Osteocyte (in vitro differentiated cells): ENCODE measurements around the gene RAD18. TPM values are rescaled to one million over a fixed set of nuclear protein-coding genes. Genes with fewer than 3 reads are reported as not detected.

Experiments
- DNase-seq: peaks from one replicate; pipeline ENCODE4 v3.0.0; 2021; ENCODE audit warnings: mixed read lengths; ENCODE audit not compliant: unreplicated experiment; ENCODE audit errors: extremely low spot score
- H3K27ac Mint-ChIP-seq: one replicate; pipeline ENCODE4 v1.8.0; 2021; ENCODE audit warnings: mild to moderate bottlenecking, mixed read lengths; ENCODE audit not compliant: unreplicated experiment
- H3K27me3 Mint-ChIP-seq: one replicate; pipeline ENCODE4 v1.8.0; 2021; ENCODE audit warnings: mixed read lengths; ENCODE audit not compliant: unreplicated experiment
- H3K36me3 Mint-ChIP-seq: one replicate; pipeline ENCODE4 v1.8.0; 2021; ENCODE audit warnings: mixed read lengths; ENCODE audit not compliant: unreplicated experiment
- H3K4me1 Mint-ChIP-seq: one replicate; pipeline ENCODE4 v1.8.0; 2021; ENCODE audit warnings: mixed read lengths; ENCODE audit not compliant: unreplicated experiment
- H3K4me3 Mint-ChIP-seq: one replicate; pipeline ENCODE4 v1.8.0; 2021; ENCODE audit warnings: mild to moderate bottlenecking, moderate library complexity, mixed read lengths; ENCODE audit not compliant: unreplicated experiment
- H3K9me3 Mint-ChIP-seq: one replicate; pipeline ENCODE4 v1.8.0; 2021; ENCODE audit warnings: mixed read lengths; ENCODE audit not compliant: unreplicated experiment
- total RNA-seq: library from RNA; stranded (reverse); gene quantifications from 2 replicates; pipeline ENCODE4 v1.2.1, GENCODE V29; 2021
- TF ChIP-seq, protein P1 (sequence below): fragments of 200-600 bp; sonication (generic); IDR thresholded peaks from 2 replicates; pipeline ENCODE4 v1.5.0; 2021; ENCODE audit warnings: antibody characterized with exemption, mild to moderate bottlenecking, moderate library complexity

The RAD18 gene
- total RNA-seq, 1 donor from 2014 or later = 18.6 TPM

DNA sequence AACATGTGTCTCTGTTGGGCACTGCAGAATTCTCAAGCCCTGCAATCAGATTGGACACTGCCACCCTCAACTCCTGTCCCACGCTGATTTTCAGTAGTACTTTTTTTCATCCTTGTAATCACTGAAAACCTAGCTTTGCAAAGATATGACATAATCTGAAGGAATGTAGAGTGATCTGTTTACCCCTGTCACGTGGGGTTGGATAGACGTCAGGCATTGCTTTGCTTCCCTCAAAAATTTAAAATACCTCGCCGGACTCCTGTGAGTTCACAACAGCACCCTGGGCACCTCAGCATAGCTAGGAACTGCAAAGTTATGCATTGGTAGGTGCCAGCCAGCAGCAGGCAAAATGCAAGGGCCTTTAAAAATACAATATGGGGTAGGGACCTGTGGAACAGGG, 122.7 kb downstream of the RAD18 start:
- no peaks in the 10 kb centered on the region for H3K36me3 Mint-ChIP-seq
- peak; percentile 51 for DNase-seq
- no peak overlapping the region for H3K27ac Mint-ChIP-seq
- H3K27me3 Mint-ChIP-seq = no peaks in the 10 kb centered on the region
- TF ChIP-seq, protein P1, sequence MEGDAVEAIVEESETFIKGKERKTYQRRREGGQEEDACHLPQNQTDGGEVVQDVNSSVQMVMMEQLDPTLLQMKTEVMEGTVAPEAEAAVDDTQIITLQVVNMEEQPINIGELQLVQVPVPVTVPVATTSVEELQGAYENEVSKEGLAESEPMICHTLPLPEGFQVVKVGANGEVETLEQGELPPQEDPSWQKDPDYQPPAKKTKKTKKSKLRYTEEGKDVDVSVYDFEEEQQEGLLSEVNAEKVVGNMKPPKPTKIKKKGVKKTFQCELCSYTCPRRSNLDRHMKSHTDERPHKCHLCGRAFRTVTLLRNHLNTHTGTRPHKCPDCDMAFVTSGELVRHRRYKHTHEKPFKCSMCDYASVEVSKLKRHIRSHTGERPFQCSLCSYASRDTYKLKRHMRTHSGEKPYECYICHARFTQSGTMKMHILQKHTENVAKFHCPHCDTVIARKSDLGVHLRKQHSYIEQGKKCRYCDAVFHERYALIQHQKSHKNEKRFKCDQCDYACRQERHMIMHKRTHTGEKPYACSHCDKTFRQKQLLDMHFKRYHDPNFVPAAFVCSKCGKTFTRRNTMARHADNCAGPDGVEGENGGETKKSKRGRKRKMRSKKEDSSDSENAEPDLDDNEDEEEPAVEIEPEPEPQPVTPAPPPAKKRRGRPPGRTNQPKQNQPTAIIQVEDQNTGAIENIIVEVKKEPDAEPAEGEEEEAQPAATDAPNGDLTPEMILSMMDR = no peak
- peaks cover 9% of the 10 kb centered on the region for H3K4me1 Mint-ChIP-seq
- H3K9me3 Mint-ChIP-seq = no peaks in the 10 kb centered on the region
- no peak overlapping the region for H3K4me3 Mint-ChIP-seq

GRCh38 chr3:8839607-8840325, 123.5 kb downstream of the RAD18 start:
- no peaks in the 10 kb centered on the region for H3K27me3 Mint-ChIP-seq
- peaks cover 9% of the 10 kb centered on the region for H3K4me1 Mint-ChIP-seq
- H3K27ac Mint-ChIP-seq = no peak overlapping the region
- TF ChIP-seq, protein P1 = no peak
- DNase-seq = peak; percentile 54
- H3K4me3 Mint-ChIP-seq = no peak overlapping the region
- no peaks in the 10 kb centered on the region for H3K36me3 Mint-ChIP-seq
- H3K9me3 Mint-ChIP-seq = no peaks in the 10 kb centered on the region

- Mint-ChIP-seq H3K27me3 (no peaks in the 10 kb centered on the region), H3K4me1 (peaks cover 9% of the 10 kb centered on the region), H3K9me3 (no peaks in the 10 kb centered on the region), H3K27ac (no peak overlapping the region), H3K4me3 (no peak overlapping the region), H3K36me3 (no peaks in the 10 kb centered on the region)
- peak; percentile 53 for DNase-seq
- TF ChIP-seq, protein P1 = no peak
Measured at GRCh38 chr3:8838765-8839423, 124.4 kb downstream of the RAD18 start.

DNA sequence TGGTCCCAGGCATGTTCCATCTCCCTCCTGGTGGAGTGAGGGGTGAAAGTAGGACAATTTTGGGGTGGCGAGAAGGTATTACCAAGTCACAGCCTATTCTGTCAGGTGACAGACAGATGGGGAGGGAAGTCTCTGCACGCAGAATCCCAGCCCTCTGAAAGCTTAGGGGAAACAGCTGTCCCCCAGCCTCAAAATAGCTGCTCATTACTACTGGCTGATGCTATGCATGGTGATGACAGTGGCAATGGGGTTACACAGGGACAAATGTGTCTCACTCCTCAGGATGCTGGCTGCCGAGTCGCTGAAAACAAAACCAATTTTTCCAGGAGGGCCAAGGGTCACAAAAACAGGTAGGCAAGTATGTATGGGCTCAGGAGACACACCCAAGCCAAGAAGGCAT, 125.0 kb downstream of the RAD18 start:
- Mint-ChIP-seq H3K27me3 (no peaks in the 10 kb centered on the region), H3K36me3 (no peaks in the 10 kb centered on the region), H3K4me3 (no peak overlapping the region), H3K4me1 (peaks cover 9% of the 10 kb centered on the region), H3K27ac (no peak overlapping the region), H3K9me3 (no peaks in the 10 kb centered on the region)
- TF ChIP-seq, protein P1 = no peak
- peak; percentile 59 for DNase-seq

DNA sequence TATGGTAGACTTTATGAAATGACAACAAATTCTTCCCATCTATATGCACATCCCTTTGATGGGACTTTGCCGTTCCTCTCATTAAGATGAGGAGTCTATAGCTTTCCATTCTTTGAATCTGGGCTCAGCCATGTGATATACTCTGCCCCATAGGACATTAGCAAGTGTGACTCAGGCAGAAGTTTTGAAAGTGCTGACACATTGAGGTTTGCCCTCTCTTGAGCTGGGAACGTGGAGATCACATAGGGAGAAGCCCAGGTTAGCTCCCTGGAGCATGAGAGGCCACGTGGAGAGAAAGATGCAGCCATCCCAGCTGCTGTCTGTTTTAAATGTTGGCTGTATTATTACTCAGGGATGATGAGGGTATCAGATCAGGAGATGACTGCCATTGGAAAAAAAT, 126.1 kb downstream of the RAD18 start:
- peak; percentile 13 for DNase-seq
- Mint-ChIP-seq H3K4me1 (peaks cover 9% of the 10 kb centered on the region), H3K27me3 (no peaks in the 10 kb centered on the region), H3K36me3 (no peaks in the 10 kb centered on the region), H3K4me3 (no peak overlapping the region), H3K27ac (no peak overlapping the region), H3K9me3 (no peaks in the 10 kb centered on the region)
- TF ChIP-seq, protein P1 = no peak
